NCI-H2227 (cell line): ENCODE data around the gene GSPT1.

Source experiments
- DNase-seq: peaks from one replicate; lab custom pipeline; 2025; ENCODE audit not compliant: unreplicated experiment; lab: John Stamatoyannopoulos, UW

Gene GSPT1

DNA sequence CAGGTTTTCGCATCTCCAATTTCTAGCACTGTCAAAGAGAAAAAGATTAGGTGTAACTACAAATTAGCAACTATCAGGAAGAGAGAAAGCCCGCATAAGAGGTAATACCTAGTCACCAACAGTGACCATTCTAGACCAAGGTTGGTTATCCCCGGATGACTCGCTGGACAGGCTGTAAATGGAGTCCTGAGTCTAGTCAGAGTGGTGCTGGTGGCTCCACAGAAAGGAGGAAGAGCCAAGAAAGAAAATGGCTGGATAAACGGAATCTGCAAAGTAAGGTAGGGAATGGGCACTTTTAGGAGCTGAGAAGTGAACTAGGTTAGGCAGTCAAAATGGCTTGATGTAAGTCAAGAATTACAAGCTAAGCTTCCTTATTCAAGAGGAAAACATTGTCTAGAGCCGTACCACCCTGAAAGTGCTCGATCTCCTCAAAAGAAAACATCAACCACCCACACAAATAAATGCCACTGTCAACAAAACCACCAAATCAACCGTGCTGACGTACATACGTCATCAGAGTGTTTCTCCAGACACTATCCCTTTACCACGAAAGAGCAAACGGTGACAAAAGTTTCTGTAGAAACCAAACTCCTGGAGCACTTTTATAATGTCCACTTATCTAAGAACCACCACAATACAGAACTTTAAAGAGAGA lies 2.2 kb downstream of the GSPT1 start:
- no peak for DNase-seq

DNA sequence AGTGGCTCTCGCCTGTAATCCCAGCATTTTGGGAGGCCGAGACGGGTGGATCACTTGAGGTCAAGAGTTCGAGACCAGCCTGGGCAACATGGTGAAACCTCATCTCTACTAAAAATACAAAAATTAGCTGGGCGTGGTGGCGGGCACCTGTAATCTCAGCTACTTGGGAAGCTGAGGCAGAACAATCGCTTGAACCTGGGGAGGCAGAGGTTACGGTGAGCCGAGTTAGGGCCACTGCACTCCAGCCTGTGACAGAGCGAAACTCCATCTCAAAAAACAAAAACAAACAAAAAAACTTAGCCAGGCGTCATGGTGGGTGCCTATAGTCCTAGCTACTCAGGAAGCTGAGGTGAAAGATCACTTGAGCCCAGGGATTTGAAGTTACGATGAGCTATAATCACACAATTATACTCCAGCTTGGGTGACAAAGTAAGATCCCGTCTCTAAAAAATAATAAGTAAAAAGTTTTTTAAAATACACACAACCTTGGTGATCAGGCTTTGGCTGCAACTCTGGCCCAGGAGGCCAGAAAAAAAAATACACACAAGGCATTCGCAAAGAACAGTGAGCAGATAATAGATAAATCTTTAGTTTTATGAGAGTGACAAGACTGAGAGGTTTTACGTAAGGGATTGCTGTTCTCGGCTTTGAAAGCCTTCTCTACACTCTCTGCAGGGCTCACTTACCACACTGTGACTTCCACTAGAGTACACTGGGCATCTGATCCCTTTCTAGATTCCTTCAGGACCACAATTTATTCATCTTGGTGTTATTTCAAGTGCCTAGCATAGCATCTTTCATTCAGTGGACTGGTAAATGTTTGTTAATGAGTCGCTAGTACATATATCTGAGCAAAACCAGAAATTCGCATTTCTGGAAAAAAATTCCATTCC lies 5.9 kb downstream of the GSPT1 start:
- no peak for DNase-seq

DNA sequence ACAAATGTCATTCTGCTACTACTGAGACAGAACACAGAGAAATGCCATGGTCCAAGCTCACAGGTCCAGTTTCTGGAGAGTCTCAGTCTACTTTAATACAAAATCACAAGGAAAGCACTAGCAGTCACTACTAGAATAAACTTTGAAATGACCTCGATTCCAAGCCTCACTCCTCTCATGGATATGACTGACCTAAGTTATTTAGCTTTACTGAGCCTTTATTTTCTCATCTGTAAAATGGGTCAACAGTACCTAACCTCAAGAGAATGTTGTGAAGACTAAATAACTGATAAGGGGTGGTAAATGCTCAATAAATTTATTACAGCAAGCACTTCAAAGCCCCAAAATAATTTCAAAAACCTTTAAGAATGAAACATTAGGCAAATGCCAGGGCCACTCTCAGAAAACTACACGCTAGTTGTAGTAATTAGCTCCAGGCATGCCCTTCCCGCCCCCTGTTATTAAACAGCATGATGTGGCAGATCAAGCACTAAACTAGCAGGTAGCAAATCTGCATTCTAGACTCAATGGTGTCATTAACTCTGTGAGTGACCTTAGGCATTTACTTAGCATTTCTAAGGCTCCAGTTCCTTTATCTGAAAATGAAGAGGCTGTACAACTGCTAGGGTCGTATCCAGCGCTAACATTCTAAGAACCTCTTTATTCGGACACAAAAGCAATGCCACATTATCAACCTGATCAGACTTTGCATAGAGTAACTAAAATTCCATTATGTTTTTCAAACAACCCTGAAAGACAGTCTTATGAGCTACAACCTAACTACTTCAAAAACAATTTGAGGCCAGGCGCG lies 8.4 kb downstream of the GSPT1 start:
- peak; percentile 20 for DNase-seq

DNA sequence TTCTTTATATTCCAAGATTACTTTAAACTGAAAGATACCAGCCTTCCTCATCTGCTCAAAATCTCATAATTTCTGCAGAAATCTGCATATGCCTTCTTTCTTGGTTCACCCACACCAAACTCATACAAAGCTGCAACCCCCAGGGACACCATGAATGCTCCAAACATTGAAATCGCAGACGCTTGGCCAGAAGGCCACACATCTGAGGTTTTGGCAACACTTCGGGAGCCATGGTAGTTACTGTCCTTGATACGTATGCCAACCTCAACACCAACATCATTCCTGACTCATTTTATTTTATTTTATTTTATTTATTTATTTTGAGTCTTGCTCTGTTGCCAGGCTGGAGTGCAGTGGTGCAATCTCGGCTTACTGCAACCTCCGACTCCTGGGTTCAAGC lies 11.8 kb downstream of the GSPT1 start:
- no peak for DNase-seq

DNA sequence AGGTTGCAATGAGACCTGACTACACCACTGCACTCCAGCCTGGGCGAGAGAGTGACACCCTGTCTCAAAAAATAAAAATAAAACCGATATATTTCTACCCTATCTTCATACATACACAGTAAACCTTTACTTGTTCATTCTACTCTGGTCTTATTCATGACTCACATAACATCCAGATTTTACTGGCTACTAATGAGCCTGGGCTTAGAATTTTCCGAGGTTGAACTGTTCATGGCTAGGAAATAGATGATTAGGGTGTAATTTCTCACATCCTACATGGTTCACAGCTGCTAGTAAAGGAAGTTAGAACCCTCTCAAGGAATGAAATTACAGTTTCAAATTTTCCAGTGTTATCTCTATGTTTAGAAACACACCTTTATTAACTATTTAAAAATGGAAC lies 14.7 kb downstream of the GSPT1 start:
- no peak for DNase-seq

DNA sequence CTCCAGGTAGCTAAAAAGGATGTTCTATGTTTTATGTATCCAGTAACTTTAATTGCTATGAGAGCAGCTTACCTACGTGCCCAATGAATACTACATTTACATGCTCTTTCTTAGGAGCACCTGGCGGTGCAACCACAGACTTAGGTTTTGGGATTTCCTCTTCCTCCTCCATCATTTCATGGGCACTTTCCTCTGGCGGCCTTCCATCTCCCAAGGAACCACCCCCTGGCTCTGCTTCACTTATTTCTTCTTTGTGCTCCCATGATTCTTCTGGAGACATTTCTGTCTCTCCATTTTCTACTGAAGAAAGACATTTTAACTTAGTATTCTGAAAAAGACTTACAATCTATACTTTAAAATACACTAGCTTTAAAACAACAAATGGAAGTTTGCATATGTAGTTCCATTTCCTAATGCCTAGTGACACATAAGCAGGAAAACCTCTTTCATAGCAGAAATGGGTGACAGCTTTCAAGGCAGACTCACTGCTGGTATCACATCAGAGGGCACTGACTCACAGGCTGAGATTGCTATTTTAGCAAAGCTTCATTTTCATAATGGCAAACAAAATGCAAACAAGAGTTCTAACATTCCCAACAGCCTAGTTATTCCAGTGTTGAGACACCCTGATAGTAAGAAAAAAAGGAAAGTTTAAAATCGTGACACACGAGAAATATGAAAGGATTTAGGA lies 19.1 kb downstream of the GSPT1 start:
- no peak for DNase-seq

DNA sequence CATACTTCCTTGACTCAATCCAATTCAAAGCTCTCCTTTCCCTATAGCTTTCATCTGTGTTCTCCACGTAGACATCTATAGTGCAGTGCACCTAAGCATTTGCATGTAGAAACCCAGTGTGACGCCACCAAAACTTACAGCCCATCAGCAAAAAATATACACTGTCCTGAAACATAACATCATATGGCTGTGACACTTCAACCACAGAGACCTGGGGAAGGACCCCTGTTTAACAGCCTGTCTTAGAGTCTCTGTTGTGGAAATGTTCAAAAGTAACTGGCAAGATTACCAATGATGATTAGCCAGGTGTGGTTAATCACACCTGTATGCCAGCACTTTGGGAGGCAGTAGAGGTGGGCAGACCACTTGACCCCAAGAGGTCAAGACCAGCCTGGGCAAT lies 22.2 kb downstream of the GSPT1 start:
- DNase-seq = no peak

DNA sequence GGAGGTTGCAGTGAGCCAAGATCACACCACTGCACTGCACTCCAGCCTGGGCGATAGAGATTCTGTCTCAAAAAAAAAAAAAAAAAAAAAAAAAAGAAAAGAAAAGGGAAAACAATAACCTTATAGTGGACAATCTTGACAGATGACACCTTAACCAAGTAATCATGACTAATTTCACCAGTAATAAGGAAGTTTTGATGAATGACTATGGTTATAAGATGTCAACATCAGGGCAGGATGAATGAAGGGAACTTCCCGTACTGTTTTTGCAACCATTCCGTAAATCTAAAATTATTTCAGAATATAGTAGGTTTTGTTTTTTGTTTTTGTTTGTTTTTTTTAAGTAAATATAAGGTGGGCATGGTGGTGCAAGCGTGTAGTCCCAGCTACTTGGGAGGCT lies 23.0 kb downstream of the GSPT1 start:
- no peak for DNase-seq

DNA sequence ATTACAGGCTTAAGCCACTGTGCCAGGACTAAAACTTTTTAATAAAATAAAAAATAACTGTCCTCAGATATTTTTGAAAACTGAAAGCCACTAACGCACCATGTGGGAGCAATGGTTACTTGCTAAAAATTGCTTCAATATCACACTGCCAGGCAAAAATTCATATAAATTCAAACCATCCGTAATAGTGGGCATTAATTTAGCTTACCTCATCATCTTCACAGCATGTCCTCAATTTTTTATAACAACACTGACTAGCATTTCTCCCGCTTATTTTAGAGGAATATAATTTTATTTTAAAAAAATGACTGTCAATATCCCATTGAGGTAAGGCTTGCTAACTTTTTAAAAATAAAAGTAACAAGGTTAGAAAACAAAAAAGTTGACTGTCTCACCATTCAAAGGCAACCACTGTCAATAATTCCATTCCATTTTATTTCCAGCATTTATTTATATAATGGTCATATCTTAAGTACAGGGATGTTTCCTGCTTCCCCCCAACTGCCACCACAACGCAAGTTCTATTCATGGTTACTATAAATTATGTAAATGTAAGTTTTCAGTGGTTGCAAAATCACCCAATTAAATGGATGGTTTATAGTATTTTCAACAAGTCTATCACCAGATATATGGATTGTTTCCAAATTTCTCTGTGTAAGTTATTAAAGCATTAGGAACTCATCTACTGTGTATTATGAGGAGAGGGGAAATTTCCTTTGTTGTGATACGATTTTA lies 25.4 kb downstream of the GSPT1 start:
- no peak for DNase-seq

DNA sequence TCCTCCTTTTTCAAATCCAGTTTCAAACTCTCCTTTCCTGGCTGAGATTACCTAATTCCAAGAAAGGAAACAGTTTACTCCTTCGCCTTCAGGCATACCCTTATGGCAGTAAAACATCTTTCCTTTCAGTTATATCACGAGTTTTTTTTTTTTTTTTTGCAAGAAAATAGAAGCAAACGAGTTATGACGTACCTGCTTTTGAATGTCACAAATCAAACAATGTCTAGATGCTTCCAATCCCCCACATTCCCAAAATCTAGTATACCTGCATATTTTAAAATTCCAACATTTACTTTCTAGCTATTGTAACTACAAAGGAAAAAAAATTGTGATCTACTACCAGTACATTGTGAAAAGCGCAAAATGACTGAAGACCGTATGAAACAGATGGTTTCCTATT lies 28.9 kb downstream of the GSPT1 start:
- DNase-seq = no peak

DNA sequence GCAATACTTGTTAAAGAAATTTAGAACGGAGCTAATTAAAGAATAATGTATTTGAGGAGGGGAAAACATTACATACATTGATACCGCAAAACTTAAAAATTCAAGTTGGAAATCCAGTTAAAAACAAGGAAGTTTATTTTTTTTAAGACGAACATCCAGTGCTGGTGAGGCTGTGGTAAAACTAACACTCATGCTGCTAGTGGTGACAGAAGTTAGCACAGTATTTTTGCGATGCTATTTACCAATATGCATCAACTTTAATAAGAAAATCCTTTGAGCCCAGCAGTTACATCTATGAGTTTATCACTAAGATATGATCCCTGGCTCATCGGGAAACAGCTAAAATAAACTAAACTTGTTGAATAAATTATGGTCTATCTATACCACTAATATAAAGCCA lies 31.7 kb downstream of the GSPT1 start:
- DNase-seq = no peak

DNA sequence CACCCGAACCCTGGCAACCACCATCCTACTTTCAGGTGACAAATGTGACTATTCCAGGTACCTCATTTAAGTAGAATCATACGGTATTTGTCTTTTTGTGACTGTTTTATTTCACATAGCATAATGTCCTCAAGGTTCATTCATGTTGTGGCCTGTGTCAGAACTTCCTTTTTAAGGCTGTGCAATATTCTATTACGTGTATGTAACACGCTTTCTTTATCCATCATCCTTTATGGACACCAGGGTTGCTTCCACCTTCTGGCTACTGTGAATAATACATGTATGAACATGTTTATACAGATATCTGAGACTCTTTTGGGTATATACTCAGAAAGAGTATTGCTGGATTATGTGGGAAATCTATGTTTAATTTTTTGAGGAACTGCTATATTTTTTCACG lies 35.7 kb downstream of the GSPT1 start:
- DNase-seq = no peak

DNA sequence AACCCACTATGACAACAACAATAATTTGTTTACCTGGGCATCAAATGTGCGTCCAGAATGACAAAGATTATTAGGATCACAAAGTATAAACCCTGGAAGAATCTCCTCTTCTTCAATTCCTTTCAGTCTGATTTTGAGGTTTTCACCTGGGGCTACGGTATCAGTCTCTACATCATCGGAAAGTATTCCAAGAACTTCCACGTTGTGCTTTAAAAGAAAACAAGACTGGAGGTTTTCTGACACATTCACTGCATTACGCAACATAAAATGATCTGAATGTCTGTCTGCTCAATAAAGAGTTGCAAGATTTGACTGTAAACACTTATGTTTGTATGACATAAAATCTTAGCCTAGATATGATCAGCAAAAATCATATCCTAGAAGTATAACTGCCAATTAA lies 38.4 kb downstream of the GSPT1 start:
- DNase-seq = no peak

DNA sequence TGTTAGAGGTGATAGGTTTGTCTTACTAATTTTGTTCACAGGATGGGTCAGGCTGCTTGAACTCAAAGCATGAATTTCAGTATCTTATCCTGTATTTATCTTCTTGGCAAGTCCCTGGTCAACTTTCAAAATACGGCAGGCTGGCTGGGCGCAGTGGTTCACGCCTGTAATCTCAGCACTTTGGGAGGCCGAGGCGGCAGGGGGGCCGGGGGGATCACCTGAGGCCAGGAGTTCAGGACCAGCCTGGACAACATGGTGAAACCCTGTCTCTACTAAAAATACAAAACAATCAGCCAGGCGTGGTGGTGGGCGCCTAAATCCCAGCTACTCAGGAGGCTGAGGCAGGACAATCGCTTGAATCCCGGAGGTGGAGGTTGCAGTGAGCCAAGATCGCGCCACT lies 39.5 kb downstream of the GSPT1 start:
- no peak for DNase-seq

DNA sequence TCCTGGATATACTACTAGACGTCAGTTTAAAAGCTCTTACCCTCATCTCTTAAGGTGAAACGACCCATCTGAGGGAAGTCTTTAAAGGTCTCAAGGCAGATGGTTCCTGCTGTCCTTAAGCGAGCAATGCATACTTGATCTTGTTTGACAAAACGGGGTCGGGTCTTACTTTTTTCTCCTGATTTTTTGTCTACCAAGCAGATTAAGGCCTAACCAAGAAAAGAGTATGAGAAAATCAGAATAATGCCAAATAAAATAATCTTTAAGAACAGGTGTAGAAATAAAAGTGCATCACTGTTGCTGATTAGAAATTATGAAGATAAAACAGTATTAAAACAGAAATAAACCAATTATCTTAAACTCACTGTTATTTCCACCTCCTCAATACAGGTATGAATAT lies 40.0 kb downstream of the GSPT1 start:
- DNase-seq = no peak

DNA sequence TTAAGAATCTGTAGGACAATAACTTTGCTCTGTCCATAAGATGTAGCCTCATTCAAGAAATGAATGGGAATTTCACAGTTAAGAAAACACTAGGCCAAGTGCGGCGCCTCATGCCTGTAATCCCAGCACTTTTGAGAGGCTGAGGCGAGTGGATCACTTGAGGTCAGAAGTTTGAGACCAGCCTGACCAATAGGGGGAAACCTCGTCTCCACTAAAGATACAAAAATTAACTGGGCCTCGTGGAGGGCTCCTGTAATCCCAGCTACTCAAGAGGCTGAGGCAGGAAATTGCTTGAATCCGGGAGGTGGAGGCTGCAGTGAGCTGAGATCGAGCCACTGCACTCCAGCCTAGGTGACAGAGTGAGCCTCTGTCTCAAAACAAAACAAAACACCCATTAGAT lies 44.6 kb downstream of the GSPT1 start:
- peak; percentile 20 for DNase-seq

DNA sequence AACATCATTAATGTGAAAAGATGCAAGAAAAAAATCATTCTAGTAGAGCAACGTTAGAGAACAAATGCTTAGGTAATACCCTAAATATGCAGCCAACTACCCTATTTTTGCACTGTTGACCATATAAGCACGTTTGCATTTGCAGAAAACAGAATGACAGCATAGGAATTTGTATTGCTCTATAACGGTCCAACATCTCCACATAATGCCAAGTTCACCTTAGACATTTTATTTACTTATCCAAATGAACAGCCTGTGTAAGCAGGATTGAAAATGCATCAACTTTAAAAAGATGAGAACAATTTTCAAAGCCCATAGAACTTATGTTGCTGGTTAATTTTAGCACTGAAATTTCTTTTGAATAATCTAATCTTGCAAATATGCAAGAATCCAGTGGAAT lies 45.4 kb downstream of the GSPT1 start:
- DNase-seq = no peak

DNA sequence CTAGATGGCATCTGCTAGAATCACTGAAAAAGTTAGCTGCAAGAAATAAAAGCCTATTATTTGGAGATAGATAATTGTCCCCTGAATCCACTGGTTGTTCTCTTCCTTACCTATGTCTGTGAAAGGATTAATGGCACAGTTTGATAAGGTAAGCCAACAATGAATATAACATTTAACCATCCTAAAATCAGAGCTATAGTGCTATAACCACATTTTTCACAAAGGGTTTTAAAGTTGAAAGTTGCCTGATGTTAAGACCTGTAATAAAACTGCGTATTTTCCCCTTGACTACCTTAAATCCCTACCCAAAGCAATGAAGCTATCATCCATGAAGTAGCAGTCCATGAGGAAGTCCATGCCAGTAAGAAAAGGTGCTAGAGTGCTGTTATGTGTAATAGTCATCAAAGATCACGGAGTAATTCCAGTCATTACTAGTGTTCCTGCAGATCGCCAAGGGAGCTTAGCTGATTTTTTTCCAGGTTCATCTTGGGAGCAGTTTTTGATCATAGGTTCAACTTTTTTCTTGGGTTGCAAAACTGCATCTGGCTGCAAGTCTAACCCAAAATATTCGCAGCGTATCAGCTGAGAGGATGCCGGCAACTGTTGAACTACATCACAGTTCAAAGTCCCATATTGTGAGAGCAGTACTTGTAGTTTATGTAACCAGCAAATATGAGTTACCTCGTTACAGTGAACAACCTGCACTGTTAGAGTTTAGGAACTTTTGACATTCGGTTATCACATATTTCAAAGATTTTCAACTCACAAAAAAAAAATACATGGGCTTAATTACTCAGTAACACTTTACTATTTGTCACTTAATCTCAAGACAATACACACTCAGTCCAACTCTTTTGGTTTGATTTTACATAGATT lies 46.2 kb downstream of the GSPT1 start:
- DNase-seq = no peak

DNA sequence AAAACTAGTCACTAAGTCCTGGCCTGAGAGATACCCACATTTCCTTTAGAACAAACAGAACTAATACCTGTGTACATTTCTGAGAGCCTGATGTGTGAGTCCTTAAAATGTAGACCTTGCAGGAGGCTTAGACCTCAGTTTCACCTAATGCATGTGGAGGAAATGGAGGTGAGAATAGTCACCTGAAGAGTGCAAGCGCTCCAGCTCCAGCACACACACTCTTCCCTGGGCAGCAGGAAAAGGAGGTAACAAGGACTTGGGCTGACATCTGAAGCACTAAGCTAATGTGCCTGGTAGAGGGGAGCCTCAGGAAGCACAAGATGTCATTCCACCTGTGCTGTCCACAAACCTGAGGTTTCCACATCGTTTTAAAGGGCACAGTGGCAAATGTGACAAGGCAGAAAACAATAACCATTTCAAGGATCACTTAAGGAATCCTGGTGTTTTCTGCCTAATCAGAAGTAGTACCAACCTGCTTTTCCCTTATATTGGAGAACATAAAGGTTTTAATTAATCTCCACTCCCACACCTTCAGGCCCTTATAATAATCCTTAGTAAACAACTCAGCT lies 47.3 kb downstream of the GSPT1 start:
- no peak for DNase-seq
